ENCODE results near the gene RFX2. TPM values are rescaled to one million over a fixed set of nuclear protein-coding genes. Genes with fewer than 3 reads are reported as not detected.
"Not testable (repeated sequence)": the region's sequence is repeated elsewhere in the genome, so short reads cannot be mapped to it uniquely, and the experiment has no call there.

The RFX2 gene
- total RNA-seq, 1 donor from 2014 or later: 7.3 TPM

DNA sequence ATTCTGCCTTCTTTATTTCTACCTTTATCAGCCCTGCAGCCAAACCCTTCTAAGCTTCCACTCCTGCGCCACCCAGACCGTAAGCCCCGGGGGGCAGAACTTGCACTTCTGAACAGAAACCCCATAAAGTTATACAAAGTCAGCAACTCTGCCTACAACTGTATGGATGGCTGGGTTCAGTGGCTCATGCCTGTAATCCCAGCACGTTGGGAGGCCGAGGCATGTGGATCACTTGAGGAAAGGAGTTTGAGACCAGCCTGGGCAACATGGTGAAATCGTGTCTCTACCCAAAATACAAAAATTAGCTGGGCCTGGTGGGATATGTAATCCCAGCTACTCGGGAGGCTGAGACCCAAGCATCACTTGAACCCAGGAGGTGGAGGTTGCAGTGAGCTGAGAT, 142.7 kb downstream of the RFX2 start:
- peaks cover 33% of the 10 kb centered on the region for H3K4me1 Mint-ChIP-seq

DNA sequence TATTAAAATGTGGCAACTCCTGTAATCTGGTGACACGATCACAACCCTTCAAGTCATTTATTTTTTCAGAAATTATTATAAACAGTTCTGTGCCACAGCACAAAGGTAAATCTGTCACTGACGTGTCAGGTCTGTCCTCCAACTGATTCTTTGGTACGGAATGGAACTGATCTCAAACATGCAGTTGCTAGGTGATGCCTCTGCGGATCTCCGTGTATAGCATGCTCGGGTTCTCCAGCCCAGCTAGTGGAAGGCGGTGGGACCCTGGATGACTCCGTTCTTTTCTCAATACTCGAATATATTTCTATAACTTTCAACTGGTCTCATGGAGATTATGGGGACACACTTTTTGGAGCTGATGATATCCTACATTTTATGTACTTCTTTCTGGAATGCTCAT, 143.4 kb downstream of the RFX2 start:
- no peak for DNase-seq (ENCODE audit: low spot score in 2 of 2, unreplicated experiment in 2 of 2)
- Mint-ChIP-seq H3K27me3 (ENCODE audit: low read depth) (no peaks in the 10 kb centered on the region), H3K27ac (peak overlapping the region; percentile 96), H3K9me3 (no peaks in the 10 kb centered on the region), H3K36me3 (no peaks in the 10 kb centered on the region), H3K4me3 (no peak overlapping the region), H3K4me1 (peaks cover 39% of the 10 kb centered on the region)
- TF ChIP-seq, protein P1, sequence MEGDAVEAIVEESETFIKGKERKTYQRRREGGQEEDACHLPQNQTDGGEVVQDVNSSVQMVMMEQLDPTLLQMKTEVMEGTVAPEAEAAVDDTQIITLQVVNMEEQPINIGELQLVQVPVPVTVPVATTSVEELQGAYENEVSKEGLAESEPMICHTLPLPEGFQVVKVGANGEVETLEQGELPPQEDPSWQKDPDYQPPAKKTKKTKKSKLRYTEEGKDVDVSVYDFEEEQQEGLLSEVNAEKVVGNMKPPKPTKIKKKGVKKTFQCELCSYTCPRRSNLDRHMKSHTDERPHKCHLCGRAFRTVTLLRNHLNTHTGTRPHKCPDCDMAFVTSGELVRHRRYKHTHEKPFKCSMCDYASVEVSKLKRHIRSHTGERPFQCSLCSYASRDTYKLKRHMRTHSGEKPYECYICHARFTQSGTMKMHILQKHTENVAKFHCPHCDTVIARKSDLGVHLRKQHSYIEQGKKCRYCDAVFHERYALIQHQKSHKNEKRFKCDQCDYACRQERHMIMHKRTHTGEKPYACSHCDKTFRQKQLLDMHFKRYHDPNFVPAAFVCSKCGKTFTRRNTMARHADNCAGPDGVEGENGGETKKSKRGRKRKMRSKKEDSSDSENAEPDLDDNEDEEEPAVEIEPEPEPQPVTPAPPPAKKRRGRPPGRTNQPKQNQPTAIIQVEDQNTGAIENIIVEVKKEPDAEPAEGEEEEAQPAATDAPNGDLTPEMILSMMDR (IDR thresholded peaks at IDR 0.05; ENCODE audit: unreplicated experiment): no peak

More for the DNA sequence above, 142.7 kb downstream of the RFX2 start:
- DNase-seq (ENCODE audit: low spot score in 2 of 2, unreplicated experiment in 2 of 2): no peak
- H3K27ac Mint-ChIP-seq: peak overlapping the region; percentile 96
- no peaks in the 10 kb centered on the region for H3K27me3 Mint-ChIP-seq (ENCODE audit: low read depth)
- TF ChIP-seq, protein P1 (IDR thresholded peaks at IDR 0.05; ENCODE audit: unreplicated experiment): no peak
- H3K36me3 Mint-ChIP-seq: no peaks in the 10 kb centered on the region
- H3K9me3 Mint-ChIP-seq: no peaks in the 10 kb centered on the region
- H3K4me3 Mint-ChIP-seq: no peak overlapping the region

DNA sequence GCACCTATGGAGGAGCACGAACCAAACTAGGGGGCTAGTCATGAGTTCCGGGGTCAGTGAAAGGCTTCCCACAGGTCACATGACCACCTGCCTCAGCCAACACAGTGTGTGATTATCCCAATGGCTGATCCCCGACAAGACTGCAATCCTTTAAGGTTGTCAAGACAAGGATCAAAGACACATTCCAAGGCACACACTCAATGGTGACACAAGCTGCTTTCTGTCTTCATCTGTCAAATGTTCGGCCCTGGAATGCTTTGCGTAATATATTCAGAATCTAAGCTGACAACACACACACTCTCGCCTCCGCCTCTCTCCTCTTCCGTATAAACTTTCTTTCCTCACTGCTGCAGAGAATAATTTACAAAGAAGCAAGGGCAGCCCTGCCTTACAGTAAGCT, 144.1 kb downstream of the RFX2 start:
- TF ChIP-seq, protein P1 (IDR thresholded peaks at IDR 0.05; ENCODE audit: unreplicated experiment): no peak
- H3K27me3 Mint-ChIP-seq (ENCODE audit: low read depth): no peaks in the 10 kb centered on the region
- peak overlapping the region; percentile 96 for H3K27ac Mint-ChIP-seq
- DNase-seq (ENCODE audit: low spot score in 2 of 2, unreplicated experiment in 2 of 2): no peak
- no peaks in the 10 kb centered on the region for H3K36me3 Mint-ChIP-seq
- H3K4me3 Mint-ChIP-seq: peak overlapping the region; percentile 33
- H3K9me3 Mint-ChIP-seq: no peaks in the 10 kb centered on the region
- peaks cover 42% of the 10 kb centered on the region for H3K4me1 Mint-ChIP-seq

DNA sequence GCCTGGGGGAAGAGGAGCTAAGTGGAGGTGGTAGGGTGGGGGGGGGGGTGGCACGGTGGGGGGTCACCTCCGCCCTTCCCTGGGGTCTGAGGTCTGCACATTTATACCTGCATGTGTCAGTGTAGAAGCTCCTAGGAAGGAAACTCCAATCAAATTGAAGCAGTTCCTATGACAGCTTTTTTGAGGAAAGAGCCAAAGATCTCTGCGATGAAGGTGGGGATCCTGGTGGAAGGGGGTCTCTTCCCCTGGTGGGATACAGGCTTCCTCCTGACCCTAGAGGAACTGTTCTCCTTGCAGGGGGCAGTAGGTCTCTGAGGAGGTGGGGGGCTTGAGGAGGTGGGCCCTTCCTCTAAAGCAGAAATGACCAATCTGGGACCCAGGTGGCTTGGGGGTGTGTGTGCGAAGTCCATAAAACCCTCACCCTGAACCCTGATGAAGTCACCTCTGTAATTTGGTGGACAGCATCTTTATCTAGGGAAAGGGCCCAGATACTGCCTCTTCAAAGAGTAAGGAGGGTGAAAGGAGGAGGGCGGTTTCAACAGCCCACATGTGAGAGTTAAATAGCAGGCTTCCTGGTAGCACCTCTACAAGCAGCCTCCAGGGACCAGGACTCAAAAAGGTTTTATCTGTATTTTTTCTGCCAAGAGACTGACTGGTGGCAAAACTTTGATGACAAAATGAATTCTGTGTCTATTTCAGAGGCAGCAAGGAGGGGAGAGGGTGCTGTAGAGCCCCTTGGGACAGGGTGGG, 145.3 kb downstream of the RFX2 start:
- Mint-ChIP-seq H3K4me3 (no peak overlapping the region), H3K36me3 (no peaks in the 10 kb centered on the region), H3K27ac (peak overlapping the region; percentile 96), H3K9me3 (no peaks in the 10 kb centered on the region), H3K27me3 (ENCODE audit: low read depth) (no peaks in the 10 kb centered on the region), H3K4me1 (peaks cover 49% of the 10 kb centered on the region)
- DNase-seq (ENCODE audit: low spot score in 2 of 2, unreplicated experiment in 2 of 2): no peak
- TF ChIP-seq, protein P1 (IDR thresholded peaks at IDR 0.05; ENCODE audit: unreplicated experiment): no peak

DNA sequence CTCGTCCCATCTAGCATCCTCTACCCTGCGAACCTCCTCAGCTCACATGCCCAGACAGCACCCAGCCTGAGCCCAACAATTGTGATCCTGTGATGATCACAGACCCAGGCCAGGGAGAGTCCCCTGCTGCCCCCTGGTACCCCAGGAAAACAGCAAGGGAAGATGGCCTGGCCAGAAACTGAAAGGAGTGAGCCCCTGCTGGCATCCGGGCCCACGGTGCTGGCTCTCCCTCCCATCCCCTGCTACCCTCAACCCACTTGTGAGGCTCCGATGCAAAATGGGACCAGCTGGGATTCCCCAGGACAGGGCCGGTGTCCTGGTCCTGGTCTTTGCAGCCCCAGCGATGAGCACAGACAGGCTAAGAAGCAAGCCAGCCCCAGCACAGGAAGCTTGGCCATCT, 146.4 kb downstream of the RFX2 start:
- H3K27ac Mint-ChIP-seq: no peak overlapping the region

DNA sequence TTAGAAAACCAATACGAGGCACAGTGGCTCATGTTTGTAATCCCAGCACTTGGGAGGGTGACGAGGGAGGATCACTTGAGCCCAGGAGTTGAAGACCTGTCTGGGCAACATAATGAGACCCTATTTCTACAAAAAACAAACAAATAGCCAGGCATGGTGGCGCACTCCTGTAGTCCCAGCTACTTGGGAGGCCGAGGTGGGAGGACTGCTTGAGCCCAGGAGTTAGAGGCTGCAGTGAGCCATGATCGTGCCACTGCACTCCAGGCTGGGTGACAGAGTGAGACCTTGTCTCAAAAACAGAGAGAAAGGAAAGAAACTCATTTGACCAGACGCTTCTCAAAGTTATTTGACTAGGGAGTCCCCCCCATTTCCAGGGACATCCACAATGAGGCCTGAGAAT, 147.0 kb downstream of the RFX2 start:
- H3K27ac Mint-ChIP-seq; H3K36me3 Mint-ChIP-seq; H3K4me3 Mint-ChIP-seq; H3K9me3 Mint-ChIP-seq; DNase-seq (ENCODE audit: low spot score in 2 of 2, unreplicated experiment in 2 of 2); H3K27me3 Mint-ChIP-seq (ENCODE audit: low read depth): not testable (repeated sequence)
- peaks cover 49% of the 10 kb centered on the region for H3K4me1 Mint-ChIP-seq

More for the DNA sequence above, 146.4 kb downstream of the RFX2 start:
- Mint-ChIP-seq H3K4me1 (peaks cover 53% of the 10 kb centered on the region), H3K9me3 (no peaks in the 10 kb centered on the region), H3K27me3 (ENCODE audit: low read depth) (no peaks in the 10 kb centered on the region), H3K36me3 (no peaks in the 10 kb centered on the region), H3K4me3 (no peak overlapping the region)
- no peak for DNase-seq (ENCODE audit: low spot score in 2 of 2, unreplicated experiment in 2 of 2)
- TF ChIP-seq, protein P1 (IDR thresholded peaks at IDR 0.05; ENCODE audit: unreplicated experiment): no peak

All from mesothelial cell of epicardium (in vitro differentiated cells).